ENCODE data around the gene MYH11. TPM values are rescaled to one million over a fixed set of nuclear protein-coding genes. Genes with fewer than 3 reads are reported as not detected.

Gene MYH11
- total RNA-seq, 1 donor from 2014 or later = 1.9 TPM

GRCh38 chr16:15714393-15715172, 142.2 kb downstream of the MYH11 start:
- Mint-ChIP-seq H3K4me1 (ENCODE audit: unreplicated experiment) (no peaks in the 10 kb centered on the region), H3K27ac (ENCODE audit: unreplicated experiment) (no peak overlapping the region), H3K9me3 (ENCODE audit: unreplicated experiment) (no peaks in the 10 kb centered on the region), H3K36me3 (ENCODE audit: unreplicated experiment) (peaks cover 12% of the 10 kb centered on the region), H3K27me3 (ENCODE audit: unreplicated experiment) (no peaks in the 10 kb centered on the region), H3K4me3 (ENCODE audit: unreplicated experiment) (no peak overlapping the region)
- DNase-seq (ENCODE audit: extremely low spot score, unreplicated experiment) = no peak
- TF ChIP-seq, protein P1, sequence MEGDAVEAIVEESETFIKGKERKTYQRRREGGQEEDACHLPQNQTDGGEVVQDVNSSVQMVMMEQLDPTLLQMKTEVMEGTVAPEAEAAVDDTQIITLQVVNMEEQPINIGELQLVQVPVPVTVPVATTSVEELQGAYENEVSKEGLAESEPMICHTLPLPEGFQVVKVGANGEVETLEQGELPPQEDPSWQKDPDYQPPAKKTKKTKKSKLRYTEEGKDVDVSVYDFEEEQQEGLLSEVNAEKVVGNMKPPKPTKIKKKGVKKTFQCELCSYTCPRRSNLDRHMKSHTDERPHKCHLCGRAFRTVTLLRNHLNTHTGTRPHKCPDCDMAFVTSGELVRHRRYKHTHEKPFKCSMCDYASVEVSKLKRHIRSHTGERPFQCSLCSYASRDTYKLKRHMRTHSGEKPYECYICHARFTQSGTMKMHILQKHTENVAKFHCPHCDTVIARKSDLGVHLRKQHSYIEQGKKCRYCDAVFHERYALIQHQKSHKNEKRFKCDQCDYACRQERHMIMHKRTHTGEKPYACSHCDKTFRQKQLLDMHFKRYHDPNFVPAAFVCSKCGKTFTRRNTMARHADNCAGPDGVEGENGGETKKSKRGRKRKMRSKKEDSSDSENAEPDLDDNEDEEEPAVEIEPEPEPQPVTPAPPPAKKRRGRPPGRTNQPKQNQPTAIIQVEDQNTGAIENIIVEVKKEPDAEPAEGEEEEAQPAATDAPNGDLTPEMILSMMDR (IDR thresholded peaks at IDR 0.05) = no peak

- TF ChIP-seq, protein P1 (IDR thresholded peaks at IDR 0.05) = no peak
- no peaks in the 10 kb centered on the region for H3K4me1 Mint-ChIP-seq (ENCODE audit: unreplicated experiment)
- H3K27me3 Mint-ChIP-seq (ENCODE audit: unreplicated experiment) = no peaks in the 10 kb centered on the region
- no peak overlapping the region for H3K27ac Mint-ChIP-seq (ENCODE audit: unreplicated experiment)
- DNase-seq (ENCODE audit: extremely low spot score, unreplicated experiment) = no peak
- peaks cover 5% of the 10 kb centered on the region for H3K36me3 Mint-ChIP-seq (ENCODE audit: unreplicated experiment)
- no peaks in the 10 kb centered on the region for H3K9me3 Mint-ChIP-seq (ENCODE audit: unreplicated experiment)
- no peak overlapping the region for H3K4me3 Mint-ChIP-seq (ENCODE audit: unreplicated experiment)
Observed at GRCh38 chr16:15708997-15709396, 147.8 kb downstream of the MYH11 start.

- H3K27me3 Mint-ChIP-seq (ENCODE audit: unreplicated experiment) = no peaks in the 10 kb centered on the region
- H3K9me3 Mint-ChIP-seq (ENCODE audit: unreplicated experiment) = no peaks in the 10 kb centered on the region
- peaks cover 3% of the 10 kb centered on the region for H3K36me3 Mint-ChIP-seq (ENCODE audit: unreplicated experiment)
- no peak overlapping the region for H3K4me3 Mint-ChIP-seq (ENCODE audit: unreplicated experiment)
- no peak for DNase-seq (ENCODE audit: extremely low spot score, unreplicated experiment)
- H3K4me1 Mint-ChIP-seq (ENCODE audit: unreplicated experiment) = no peaks in the 10 kb centered on the region
- TF ChIP-seq, protein P1 (IDR thresholded peaks at IDR 0.05) = no peak
- no peak overlapping the region for H3K27ac Mint-ChIP-seq (ENCODE audit: unreplicated experiment)
Observed at GRCh38 chr16:15708096-15708495, 148.7 kb downstream of the MYH11 start.

DNA sequence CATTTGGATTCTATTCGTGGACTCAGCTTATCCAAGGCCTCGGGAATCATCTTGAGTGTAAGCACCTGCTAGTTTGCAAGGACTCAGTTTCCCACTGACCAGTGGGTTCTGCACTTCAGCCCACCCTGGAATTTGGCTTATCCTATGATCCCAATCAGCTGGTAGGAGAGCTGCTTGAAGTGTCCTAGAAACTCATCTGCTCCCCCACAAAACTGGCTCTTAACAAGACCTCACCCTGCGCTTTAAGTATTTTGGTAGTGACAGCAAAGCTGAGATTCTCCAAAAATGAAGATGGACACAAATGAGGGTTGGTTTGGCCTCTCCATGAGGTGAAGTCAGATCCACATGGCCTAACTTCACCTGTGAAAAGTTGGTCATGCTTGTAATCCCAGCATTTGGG, 149.5 kb downstream of the MYH11 start:
- TF ChIP-seq, protein P1 (IDR thresholded peaks at IDR 0.05) = no peak

GRCh38 chr16:15705064-15705565, 151.7 kb downstream of the MYH11 start:
- TF ChIP-seq, protein P1 (IDR thresholded peaks at IDR 0.05) = no peak
- no peaks in the 10 kb centered on the region for H3K9me3 Mint-ChIP-seq (ENCODE audit: unreplicated experiment)
- no peaks in the 10 kb centered on the region for H3K27me3 Mint-ChIP-seq (ENCODE audit: unreplicated experiment)
- DNase-seq (ENCODE audit: extremely low spot score, unreplicated experiment) = no peak
- H3K36me3 Mint-ChIP-seq (ENCODE audit: unreplicated experiment) = peaks cover 6% of the 10 kb centered on the region
- H3K27ac Mint-ChIP-seq (ENCODE audit: unreplicated experiment) = no peak overlapping the region
- H3K4me3 Mint-ChIP-seq (ENCODE audit: unreplicated experiment) = no peak overlapping the region
- no peaks in the 10 kb centered on the region for H3K4me1 Mint-ChIP-seq (ENCODE audit: unreplicated experiment)

More for the DNA sequence above, 149.5 kb downstream of the MYH11 start:
- Mint-ChIP-seq H3K4me3 (ENCODE audit: unreplicated experiment) (no peak overlapping the region), H3K4me1 (ENCODE audit: unreplicated experiment) (no peaks in the 10 kb centered on the region), H3K36me3 (ENCODE audit: unreplicated experiment) (peaks cover 3% of the 10 kb centered on the region), H3K27me3 (ENCODE audit: unreplicated experiment) (no peaks in the 10 kb centered on the region), H3K9me3 (ENCODE audit: unreplicated experiment) (no peaks in the 10 kb centered on the region), H3K27ac (ENCODE audit: unreplicated experiment) (no peak overlapping the region)
- DNase-seq (ENCODE audit: extremely low spot score, unreplicated experiment) = no peak
